Measurements from ENCODE around the gene HEPH. TPM values are rescaled to one million over a fixed set of nuclear protein-coding genes. Genes with fewer than 3 reads are reported as not detected.

HEPH gene
- total and polyA plus RNA-seq, 12 donors = 3.8 to 48.5 (median 26.8) TPM

DNA sequence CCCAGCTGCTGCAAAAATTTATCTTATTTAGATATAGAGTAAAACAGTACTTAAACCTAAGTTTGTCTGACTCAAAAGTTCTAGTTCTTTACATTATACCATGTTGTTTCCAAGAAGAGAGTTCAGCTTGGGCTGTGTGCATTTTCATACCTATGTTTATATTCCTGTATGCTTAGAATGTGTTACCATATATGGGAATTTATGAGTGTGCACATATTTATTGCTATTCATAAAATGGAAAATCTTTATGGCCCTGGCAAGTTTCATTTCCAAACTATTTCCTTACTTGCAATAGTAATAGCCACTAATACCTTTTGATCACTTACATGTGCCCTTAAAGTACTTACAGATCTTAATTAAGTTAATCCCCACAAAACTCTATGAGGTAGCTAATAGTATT is 2.6 kb downstream of the HEPH start:
- Histone ChIP-seq H3K9me3 (no peaks in the 10 kb centered on the region), H3K27ac (no peak overlapping the region), H3K4me3 (no peak overlapping the region), H3K27me3 (peaks cover 0 to 32% (median 0%) of the 10 kb centered on the region in 7 donors), H3K4me1 (no peaks in the 10 kb centered on the region), H3K36me3 (no peaks in the 10 kb centered on the region)
- TF ChIP-seq, protein P1, sequence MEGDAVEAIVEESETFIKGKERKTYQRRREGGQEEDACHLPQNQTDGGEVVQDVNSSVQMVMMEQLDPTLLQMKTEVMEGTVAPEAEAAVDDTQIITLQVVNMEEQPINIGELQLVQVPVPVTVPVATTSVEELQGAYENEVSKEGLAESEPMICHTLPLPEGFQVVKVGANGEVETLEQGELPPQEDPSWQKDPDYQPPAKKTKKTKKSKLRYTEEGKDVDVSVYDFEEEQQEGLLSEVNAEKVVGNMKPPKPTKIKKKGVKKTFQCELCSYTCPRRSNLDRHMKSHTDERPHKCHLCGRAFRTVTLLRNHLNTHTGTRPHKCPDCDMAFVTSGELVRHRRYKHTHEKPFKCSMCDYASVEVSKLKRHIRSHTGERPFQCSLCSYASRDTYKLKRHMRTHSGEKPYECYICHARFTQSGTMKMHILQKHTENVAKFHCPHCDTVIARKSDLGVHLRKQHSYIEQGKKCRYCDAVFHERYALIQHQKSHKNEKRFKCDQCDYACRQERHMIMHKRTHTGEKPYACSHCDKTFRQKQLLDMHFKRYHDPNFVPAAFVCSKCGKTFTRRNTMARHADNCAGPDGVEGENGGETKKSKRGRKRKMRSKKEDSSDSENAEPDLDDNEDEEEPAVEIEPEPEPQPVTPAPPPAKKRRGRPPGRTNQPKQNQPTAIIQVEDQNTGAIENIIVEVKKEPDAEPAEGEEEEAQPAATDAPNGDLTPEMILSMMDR (IDR thresholded peaks at IDR 0.05) = no peak
- ATAC-seq = no peak
- intact Hi-C loops (cut with DNase I) = no loop called here
- no peak for DNase-seq

GRCh38 chrX:66167431-66167830 is 3.4 kb downstream of the HEPH start:
- 48 to 58% methylated on average over 2 of the region's 2 CpGs for WGBS, 2 donors
- no peak overlapping the region for H3K27ac ChIP-seq
- intact Hi-C loops (cut with DNase I) = no loop called here

DNA sequence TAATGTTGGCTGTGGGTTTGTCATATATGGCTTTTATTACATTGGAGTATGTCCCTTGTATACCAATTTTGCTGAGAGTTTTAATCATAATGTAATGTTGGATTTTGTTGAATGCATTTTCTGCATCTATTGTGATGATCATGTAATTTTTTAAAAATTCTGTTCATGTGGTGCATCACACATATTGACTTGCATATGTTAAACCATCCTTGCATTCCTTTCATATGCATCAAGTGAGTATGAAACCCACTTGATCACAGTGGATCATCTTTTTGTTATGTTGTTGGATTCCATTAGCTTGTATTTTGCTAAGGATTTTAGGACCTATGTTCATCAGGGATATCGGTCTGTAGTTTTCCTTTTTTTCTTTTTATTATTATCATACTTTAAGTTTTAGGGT is 12.1 kb downstream of the HEPH start:
- Histone ChIP-seq H3K27me3 (peaks cover 0 to 5% (median 0%) of the 10 kb centered on the region in 7 donors), H3K4me1 (no peaks in the 10 kb centered on the region), H3K4me3 (no peak overlapping the region), H3K27ac (no peak overlapping the region), H3K9me3 (peaks cover 0 to 46% (median 13%) of the 10 kb centered on the region in 11 donors), H3K36me3 (peaks cover 0 to 41% (median 0%) of the 10 kb centered on the region in 9 donors)
- TF ChIP-seq, protein P1 (IDR thresholded peaks at IDR 0.05) = no peak
- ATAC-seq (no peak), DNase-seq (no peak)
- 96 to 100% methylated on average over 1 of the region's 1 CpG for WGBS, 2 donors
- intact Hi-C loops (cut with DNase I) = no loop called here

More at GRCh38 chrX:66167431-66167830, 3.4 kb downstream of the HEPH start:
- TF ChIP-seq, protein P1 (IDR thresholded peaks at IDR 0.05) = no peak
- Histone ChIP-seq H3K36me3 (peaks cover 0 to under 1% (median 0%) of the 10 kb centered on the region in 9 donors), H3K4me3 (no peak overlapping the region), H3K9me3 (no peaks in the 10 kb centered on the region), H3K27me3 (peaks cover 0 to 35% (median 0%) of the 10 kb centered on the region in 7 donors), H3K4me1 (no peaks in the 10 kb centered on the region)
- no peak for ATAC-seq
- DNase-seq = no peak

DNA sequence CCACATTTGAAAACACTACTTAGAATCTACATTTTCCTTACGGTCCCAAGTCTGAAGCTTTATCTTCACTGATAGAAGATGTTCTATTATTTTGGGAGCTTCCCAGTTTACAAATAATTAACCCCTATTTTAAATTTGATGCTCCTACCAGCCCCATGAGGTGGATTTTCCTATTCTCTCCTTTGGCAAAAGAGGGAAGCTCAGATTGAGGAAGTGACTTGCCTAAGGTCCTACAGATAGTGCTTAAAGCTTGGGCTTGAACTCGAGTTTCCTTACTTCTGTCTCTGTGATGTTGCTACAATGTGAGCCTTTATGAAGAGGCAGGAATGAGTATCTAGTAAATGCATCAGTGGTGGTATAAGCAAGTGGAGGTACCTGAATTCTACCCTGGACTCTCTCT is 27.5 kb downstream of the HEPH start:
- no peak overlapping the region for H3K4me3 ChIP-seq
- H3K27ac ChIP-seq = no peak overlapping the region
- no peaks in the 10 kb centered on the region for H3K4me1 ChIP-seq
- peaks cover 0 to 8% (median 0%) of the 10 kb centered on the region in 9 donors for H3K36me3 ChIP-seq
- H3K9me3 ChIP-seq = no peaks in the 10 kb centered on the region
- WGBS, 2 donors = 80 to 98% methylated on average over 2 of the region's 2 CpGs
- TF ChIP-seq, protein P1 (IDR thresholded peaks at IDR 0.05) = no peak
- intact Hi-C loops (cut with DNase I) = no loop called here
- no peak for ATAC-seq
- H3K27me3 ChIP-seq = peaks cover 0 to 73% (median 0%) of the 10 kb centered on the region in 7 donors
- no peak for DNase-seq

Data from heart right ventricle (tissue), 16 donors.